DMS79 (cell line): ENCODE data around the gene RIPOR2.
A peak's percentile ranks its signal among the peaks of the same experiment; 100 is the strongest.
"Not testable (repeated sequence)": the region's sequence is repeated elsewhere in the genome, so short reads cannot be mapped to it uniquely, and the experiment has no call there.

ENCODE experiments used
- DNase-seq: peaks from one replicate; lab custom pipeline; 2025; lab: John Stamatoyannopoulos, UW

RIPOR2 gene

GRCh38 chr6:24957199-24957598 is 21.4 kb upstream of the RIPOR2 start:
- no peak for DNase-seq

- no peak for DNase-seq
Observed at GRCh38 chr6:24953726-24954125, 18.0 kb upstream of the RIPOR2 start.

- no peak for DNase-seq
Observed at GRCh38 chr6:24951811-24952299, 16.1 kb upstream of the RIPOR2 start.

- DNase-seq = no peak
Observed at GRCh38 chr6:24950218-24950941, 14.6 kb upstream of the RIPOR2 start.

GRCh38 chr6:24949020-24949569 is 13.3 kb upstream of the RIPOR2 start:
- peak; percentile 29 for DNase-seq

GRCh38 chr6:24948261-24948660 is 12.5 kb upstream of the RIPOR2 start:
- not testable (repeated sequence) for DNase-seq

GRCh38 chr6:24947636-24948035 is 11.9 kb upstream of the RIPOR2 start:
- DNase-seq = no peak

- DNase-seq = no peak
Observed at GRCh38 chr6:24945054-24945453, 9.3 kb upstream of the RIPOR2 start.

- DNase-seq = no peak
Observed at GRCh38 chr6:24943774-24944173, 8.0 kb upstream of the RIPOR2 start.

GRCh38 chr6:24940311-24940917 is 4.7 kb upstream of the RIPOR2 start:
- no peak for DNase-seq

- peak; percentile 33 for DNase-seq
Observed at GRCh38 chr6:24936641-24937317, 1.0 kb upstream of the RIPOR2 start.

GRCh38 chr6:24933868-24934401 is 1.8 kb downstream of the RIPOR2 start:
- DNase-seq = no peak

GRCh38 chr6:24933266-24933665 is 2.5 kb downstream of the RIPOR2 start:
- DNase-seq = no peak

- DNase-seq = no peak
Observed at GRCh38 chr6:24932832-24933231, 2.9 kb downstream of the RIPOR2 start.

- no peak for DNase-seq
Observed at GRCh38 chr6:24931718-24932691, 3.8 kb downstream of the RIPOR2 start.

GRCh38 chr6:24931296-24931695 is 4.5 kb downstream of the RIPOR2 start:
- DNase-seq = no peak

GRCh38 chr6:24930431-24930871 is 5.3 kb downstream of the RIPOR2 start:
- no peak for DNase-seq

- DNase-seq = no peak
Observed at GRCh38 chr6:24929242-24929641, 6.5 kb downstream of the RIPOR2 start.

- DNase-seq = no peak
Observed at GRCh38 chr6:24927985-24928745, 7.6 kb downstream of the RIPOR2 start.

GRCh38 chr6:24927277-24927955 is 8.3 kb downstream of the RIPOR2 start:
- no peak for DNase-seq
